ENCODE data around the gene CAMKMT.

Gene CAMKMT

DNA sequence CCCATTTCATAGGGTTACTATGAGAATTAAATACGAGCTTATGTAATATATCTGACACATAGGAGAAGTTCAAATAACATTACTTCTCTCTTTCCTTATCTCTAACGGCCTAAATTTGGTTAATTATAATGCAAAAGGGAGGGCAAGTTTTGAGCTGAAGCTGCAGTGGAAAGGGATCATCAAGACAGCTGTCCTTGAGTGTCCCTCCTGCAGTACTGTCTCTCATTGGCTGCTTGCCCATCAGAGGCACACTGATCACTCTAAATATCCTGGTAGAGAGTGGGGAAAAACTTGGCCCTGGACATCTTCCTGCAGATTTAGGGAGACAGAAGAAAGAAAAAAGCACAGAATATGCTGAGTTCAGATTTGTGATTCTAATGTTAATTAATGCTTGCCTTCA lies 186.0 kb downstream of the CAMKMT start:
- in situ Hi-C loops (cut with MboI; ENCODE audit: low sequenced_read_pairs): no loop called here

DNA sequence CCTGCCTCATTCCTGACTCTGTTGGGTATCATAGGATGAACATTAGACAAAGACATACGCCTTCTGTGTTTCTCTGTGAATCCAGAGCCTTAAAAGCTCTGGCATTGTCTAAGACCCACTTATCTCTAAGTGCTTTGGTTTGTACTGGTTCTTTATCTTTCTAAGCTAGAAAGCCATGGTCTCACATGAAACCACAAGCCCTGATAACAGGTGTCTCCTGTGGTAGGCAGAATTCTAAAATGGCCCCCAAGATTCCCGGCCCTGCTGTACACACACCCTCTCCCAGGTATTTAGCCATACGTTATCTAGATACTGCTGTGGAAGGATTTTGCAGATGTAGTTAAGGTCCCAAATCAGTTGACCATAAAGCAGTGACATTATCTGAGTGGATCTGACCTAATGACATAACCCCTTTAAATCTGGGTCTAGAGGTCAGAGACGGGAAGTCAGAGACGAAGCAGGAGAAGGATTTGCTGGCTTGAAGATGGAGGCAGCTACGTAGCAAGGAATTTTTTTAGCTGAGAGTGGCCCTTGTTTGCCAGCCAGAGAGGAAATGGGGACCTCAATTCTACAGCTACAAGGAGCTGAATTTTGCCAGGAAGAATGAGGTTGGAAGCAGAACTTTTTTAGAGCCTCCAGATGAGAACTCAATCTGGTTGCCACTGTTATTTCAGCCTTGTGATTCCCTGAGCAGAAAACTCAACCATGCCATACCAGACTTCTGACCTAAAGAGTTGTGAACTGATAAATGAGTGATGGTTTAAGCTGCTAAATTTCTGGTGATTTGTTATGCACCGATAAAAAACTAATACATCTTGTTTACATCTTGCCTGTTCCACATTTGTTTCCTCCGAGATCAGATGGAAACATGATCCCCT lies 186.7 kb downstream of the CAMKMT start:
- in situ Hi-C loops (cut with MboI; ENCODE audit: low sequenced_read_pairs): no loop called here

DNA sequence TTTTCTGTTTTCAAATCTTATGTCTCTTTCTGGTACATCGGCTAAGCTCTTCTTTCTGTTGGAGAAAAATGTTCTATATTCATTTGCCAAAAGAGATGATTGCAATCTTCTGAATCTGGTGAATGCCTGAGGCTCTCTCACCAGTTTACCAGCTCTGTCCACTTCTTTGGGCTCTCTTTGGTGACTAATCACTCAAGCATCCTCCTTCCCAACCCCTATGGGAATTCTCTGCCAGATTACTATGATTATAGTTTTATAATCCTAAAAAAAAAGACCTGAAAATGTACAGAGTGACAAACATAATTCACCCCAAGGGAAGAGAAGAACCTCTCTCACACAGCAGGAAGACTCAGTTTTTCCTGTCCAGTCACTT lies 187.3 kb downstream of the CAMKMT start:
- in situ Hi-C loops (cut with MboI; ENCODE audit: low sequenced_read_pairs): no loop called here

GRCh38 chr2:44549856-44550255 lies 188.1 kb downstream of the CAMKMT start:
- in situ Hi-C loops (cut with MboI; ENCODE audit: low sequenced_read_pairs): no loop called here

DNA sequence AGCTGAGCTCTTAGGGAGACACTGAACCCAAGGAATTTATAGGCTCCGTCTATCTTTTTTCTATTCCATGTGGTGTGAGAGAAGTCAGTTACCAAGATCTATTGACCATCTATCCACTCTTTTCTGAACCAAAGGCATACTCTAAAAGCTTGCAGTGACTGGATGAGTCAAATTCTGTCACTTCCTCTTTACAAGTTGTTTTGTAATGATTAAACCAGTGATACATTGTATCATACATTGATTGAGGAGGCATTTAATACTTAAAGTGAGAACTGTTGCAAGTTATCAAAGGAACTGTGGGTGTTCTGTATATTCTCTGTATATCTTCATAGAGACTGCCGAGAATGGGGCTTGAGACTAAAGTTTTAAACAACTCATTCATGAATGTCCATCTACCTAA lies 188.8 kb downstream of the CAMKMT start:
- in situ Hi-C loops (cut with MboI; ENCODE audit: low sequenced_read_pairs): no loop called here

DNA sequence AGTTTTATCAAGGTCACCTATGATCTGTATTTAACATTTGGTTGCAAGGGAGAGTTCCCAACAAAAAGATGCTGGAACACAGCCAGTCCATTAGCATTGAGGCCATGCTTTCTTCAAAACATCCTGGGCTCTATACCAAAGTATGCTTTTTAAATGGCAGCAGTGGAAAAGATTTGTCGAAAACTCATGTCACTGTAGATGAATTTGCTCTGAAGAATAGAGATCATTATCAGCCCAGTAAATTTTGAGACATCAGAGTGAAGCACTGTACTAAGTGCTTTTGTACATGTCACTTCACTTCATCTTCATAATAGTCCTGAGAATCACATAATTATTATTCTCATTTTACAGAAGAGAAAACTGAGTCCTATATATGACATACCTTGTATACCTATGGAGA lies 189.8 kb downstream of the CAMKMT start:
- in situ Hi-C loops (cut with MboI; ENCODE audit: low sequenced_read_pairs): no loop called here

- in situ Hi-C loops (cut with MboI; ENCODE audit: low sequenced_read_pairs): no loop called here
Measured at GRCh38 chr2:44553456-44553855, 191.7 kb downstream of the CAMKMT start.

- in situ Hi-C loops (cut with MboI; ENCODE audit: low sequenced_read_pairs): no loop called here
Measured at GRCh38 chr2:44555700-44556099, 194.0 kb downstream of the CAMKMT start.

DNA sequence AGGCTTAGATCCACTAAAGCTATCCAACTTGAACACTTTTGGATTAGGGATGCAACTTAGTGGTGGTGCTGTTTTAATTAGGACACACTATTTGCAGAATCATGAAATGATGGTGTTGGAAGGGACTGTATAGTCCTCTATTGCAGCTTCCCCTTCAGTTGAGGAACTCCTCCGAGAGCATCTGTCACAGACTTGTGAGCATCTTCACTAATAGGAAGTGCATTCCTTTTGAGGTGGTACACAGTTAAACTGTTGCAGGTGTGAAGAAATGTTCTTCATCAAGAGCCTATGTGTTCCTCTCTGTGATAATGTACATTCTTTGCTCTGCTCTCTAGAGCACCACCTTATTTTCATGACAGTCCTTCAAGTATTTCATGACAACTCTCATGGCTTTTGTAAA lies 197.4 kb downstream of the CAMKMT start:
- in situ Hi-C loops (cut with MboI; ENCODE audit: low sequenced_read_pairs): no loop called here

DNA sequence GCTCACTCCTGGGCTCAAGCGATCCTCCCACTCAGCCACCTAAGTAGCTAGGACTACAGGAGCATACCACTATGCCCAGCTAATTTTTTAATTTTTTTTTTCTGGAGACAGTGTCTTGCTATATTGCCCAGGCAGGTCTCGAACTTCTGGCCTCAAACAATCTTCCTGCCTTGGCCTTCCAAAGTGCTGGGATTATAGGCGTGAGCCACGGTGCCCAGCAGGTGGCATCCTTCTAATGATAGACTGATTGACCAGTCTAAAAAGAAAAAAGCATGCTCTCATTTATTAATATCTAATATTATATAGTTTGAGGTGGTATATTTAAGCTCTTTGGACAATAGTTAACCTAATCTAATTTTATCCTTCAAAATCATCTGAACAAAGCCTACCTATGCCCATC lies 198.6 kb downstream of the CAMKMT start:
- in situ Hi-C loops (cut with MboI; ENCODE audit: low sequenced_read_pairs): no loop called here

DNA sequence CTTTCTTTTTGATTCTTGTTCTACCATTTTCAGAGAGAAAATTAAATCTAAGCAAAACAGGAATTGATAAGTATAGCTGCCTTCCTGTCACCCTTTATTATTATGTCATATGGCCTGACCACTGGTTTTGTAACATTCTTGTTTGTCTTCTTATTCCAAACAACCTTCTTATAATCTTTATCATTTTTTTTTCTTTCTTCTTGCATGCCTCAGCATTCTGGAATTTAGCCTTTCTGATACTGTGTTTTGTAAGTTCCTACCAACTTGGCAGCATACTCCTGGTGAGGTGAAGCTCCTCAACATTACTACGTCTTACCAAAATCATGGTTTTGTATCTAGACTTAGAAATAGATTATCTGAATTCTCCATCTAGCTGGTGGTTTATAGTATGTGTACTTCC lies 199.2 kb downstream of the CAMKMT start:
- in situ Hi-C loops (cut with MboI; ENCODE audit: low sequenced_read_pairs): no loop called here

GRCh38 chr2:44562737-44563136 lies 201.0 kb downstream of the CAMKMT start:
- in situ Hi-C loops (cut with MboI; ENCODE audit: low sequenced_read_pairs): no loop called here

DNA sequence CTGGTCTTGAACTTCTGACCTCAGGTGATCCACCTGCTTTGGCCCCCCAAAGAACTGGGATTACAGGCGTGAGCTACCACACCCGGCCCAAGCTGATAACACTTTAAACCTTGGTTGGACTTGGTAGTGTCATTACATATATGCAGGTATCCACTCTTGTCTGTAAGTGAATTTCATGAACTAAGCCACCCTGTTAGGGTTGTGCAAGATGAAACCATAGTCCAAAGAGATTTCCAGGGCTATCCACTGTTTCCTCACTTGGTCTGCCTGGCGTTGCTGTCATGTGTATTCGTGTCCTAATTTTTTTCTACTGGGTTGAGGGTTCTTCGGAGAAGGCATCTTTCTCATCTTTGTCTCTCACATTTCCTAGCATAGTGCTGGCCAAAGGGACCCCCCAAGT lies 203.0 kb downstream of the CAMKMT start:
- in situ Hi-C loops (cut with MboI; ENCODE audit: low sequenced_read_pairs): no loop called here

GRCh38 chr2:44566059-44566458 lies 204.3 kb downstream of the CAMKMT start:
- in situ Hi-C loops (cut with MboI; ENCODE audit: low sequenced_read_pairs): no loop called here

DNA sequence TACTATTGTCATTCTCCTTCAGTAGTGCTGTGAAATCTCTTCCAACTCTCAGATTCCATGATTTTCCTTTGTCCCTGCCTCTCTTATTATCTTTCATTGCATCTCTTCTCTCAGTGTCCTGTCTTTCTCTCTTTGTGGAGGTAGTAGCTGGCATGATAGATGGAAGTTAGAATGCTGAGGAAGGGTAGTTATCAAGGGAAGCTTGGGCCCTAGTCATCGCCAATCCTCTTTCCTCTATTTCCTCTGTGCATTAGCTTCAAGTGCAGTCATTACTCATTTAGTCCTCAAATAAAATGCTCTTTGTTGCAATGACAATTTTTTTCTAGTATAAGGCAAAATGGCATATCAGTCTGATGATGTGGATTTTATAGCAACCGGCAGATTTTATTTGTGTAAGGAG lies 207.7 kb downstream of the CAMKMT start:
- in situ Hi-C loops (cut with MboI; ENCODE audit: low sequenced_read_pairs): no loop called here

DNA sequence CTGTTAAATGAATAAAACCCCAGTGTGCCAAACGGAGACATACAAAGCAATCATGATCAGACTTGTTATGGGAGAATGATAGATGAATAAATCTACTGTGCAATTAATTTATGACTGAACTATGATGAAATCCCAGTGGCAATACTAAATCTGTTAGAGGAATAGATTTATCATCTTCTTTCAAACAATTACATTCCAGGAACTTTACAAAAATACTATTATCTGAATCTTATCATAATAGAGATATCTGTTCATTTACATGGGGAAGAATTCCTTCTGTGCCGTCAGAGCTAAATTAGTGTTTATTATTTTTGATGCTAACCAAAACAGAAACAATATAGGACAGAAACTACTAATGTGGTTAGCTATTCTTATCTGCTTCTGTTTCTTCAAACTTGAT lies 208.5 kb downstream of the CAMKMT start:
- in situ Hi-C loops (cut with MboI; ENCODE audit: low sequenced_read_pairs): no loop called here

GRCh38 chr2:44570777-44571176 lies 209.0 kb downstream of the CAMKMT start:
- in situ Hi-C loops (cut with MboI; ENCODE audit: low sequenced_read_pairs): no loop called here

- in situ Hi-C loops (cut with MboI; ENCODE audit: low sequenced_read_pairs): no loop called here
Measured at GRCh38 chr2:44572196-44572900, 210.6 kb downstream of the CAMKMT start.

DNA sequence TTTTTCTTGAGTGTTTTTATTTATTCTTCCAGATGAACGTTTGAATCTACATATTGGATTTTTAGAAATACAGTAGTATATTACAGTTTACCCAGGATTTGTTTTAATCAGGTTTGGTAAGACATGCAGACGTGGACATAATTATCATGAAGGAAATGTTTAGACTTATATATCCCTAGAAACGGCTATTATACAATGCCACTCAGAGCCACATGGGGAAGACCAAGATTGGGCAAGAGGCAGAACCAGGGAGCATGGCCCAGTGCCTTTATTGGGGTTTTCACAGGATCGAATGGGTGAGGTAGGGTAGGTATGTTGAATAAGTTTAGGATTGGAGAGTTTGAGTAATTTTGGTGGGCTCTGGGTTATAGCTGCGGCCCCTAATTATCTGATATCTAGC lies 212.2 kb downstream of the CAMKMT start:
- in situ Hi-C loops (cut with MboI; ENCODE audit: low sequenced_read_pairs): no loop called here

DNA sequence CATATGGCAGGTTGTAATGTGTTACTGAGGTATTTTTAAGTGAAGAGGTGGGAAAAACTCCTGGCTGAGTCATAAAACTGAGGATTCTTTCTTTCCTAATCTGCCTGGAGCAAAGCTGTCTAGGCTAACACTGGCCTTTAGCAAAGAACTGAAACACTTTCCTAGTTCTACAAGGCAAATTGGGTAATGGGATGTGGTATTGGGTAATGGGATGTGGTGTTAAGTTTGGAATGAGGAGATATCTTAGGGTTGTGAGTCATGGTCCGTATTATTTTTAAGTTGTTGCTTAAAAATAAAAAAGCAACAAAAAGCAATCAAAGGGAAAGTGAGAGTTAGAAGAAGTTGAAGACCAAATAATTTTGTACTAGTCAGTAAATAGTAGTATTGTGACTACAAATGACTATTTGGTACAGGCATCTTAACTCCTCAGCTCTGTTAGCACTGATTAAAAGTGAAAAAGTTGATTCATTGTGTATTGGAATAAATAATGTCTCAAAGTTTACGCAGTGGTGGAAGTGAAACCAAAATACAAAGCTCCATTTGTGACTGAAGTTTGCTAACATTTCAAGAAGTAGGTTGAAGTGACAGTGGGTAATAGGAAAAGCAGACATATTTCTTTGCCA lies 216.8 kb downstream of the CAMKMT start:
- in situ Hi-C loops (cut with MboI; ENCODE audit: low sequenced_read_pairs): no loop called here

DNA sequence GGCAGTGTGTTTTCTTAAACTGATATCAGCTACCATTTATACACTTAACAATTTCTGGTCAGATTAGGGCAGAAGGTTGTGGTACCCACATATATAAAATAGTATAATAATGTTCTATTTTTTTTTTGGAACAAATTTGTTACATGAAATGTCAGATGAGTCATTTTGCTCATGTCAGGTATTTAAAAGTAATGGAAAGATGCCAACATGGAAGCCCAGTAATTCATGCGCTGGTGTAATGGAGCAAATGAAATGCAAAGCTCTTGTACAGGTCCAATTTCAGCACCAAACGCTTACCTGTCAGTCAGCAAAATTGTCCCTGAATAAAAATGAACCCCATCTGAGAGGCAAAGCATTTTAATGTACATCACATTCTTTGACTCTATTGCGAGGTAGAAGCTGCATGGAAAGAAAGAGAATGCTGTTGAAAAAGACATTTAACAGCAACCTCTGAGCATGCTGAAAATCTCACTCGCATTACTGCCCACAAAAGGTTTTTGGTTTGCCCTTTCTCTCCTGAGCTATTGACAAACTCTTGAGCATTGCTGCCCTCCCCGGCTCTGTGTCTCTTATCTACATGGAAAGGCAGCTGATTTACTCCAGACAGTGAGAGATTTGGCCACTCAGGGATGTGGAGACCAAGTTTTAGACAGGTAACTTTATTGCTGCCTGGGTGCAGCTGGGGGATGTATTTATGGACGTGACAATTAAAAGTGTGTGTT lies 217.5 kb downstream of the CAMKMT start:
- in situ Hi-C loops (cut with MboI; ENCODE audit: low sequenced_read_pairs): no loop called here

Measured in hTERT RPE-1 (cell line).